Pancreas (tissue), 10 donors: ENCODE measurements around the gene MAGIX. TPM values are rescaled to one million over a fixed set of nuclear protein-coding genes. Genes with fewer than 3 reads are reported as not detected.

Source experiments
- ATAC-seq, 4 donors: fragments of 200-7000 bp; cut with Tn5 transposase; one replicate each; pipeline versions ENCODE4 v1.8.0 to v1.9.1; 2020; ENCODE audit warnings: mild to moderate bottlenecking in 4 of 4, moderate library complexity in 4 of 4
- DNase-seq, 6 donors: peaks; one replicate each; pipeline ENCODE4 v3.0.0-alpha.2; 2020
- FAIRE-seq: peaks from 2 replicates; lab custom pipeline; 2012; peaks lifted over from hg19 to GRCh38; lab: Jason Lieb, UNC
- H3K27ac ChIP-seq, 4 donors: fragments of 200-600 bp; sonication (generic); 1 replicate in 3 of 4; 2 replicates in 1 of 4; pipeline versions ENCODE4 v1.5.0 to v1.8.0; 2020
- H3K27me3 ChIP-seq, 4 donors: fragments of 200-600 bp; one replicate each; pipeline ENCODE4 v1.8.0; 2021
- H3K36me3 ChIP-seq, 3 donors: fragments of 200-600 bp; sonication (generic) in 1 of 3; one replicate each; pipeline versions ENCODE4 v1.5.0 to v1.8.0; 2020 to 2021
- H3K4me1 ChIP-seq, 3 donors: fragments of 200-600 bp; one replicate each; pipeline ENCODE4 v1.8.0; 2021
- H3K4me3 ChIP-seq, 4 donors: fragments of 200-600 bp; sonication (generic) in 2 of 4; one replicate each; pipeline versions ENCODE4 v1.5.0 to v1.8.0; 2020 to 2021
- H3K9me3 ChIP-seq, 4 donors: fragments of 200-600 bp; one replicate each; pipeline ENCODE4 v1.8.0; 2021
- CTCF ChIP-seq, 4 donors: fragments of 200-600 bp; sonication (generic) in 3 of 4; IDR thresholded peaks; one replicate each; pipeline versions ENCODE4 v1.5.0 to v1.8.0; 2021; ENCODE audit warnings: antibody characterized with exemption in 4 of 4
- WGBS, 2 donors: extraction: QIAGEN DNeasy Blood & Tissue Kit; methylation state at CpG; one replicate each; pipeline ENCODE4 v1.1.7; 2013; 5-methylcytosine and 5-hydroxymethylcytosine counted together
- intact Hi-C, 3 donors: fragments of 100-400 bp; cut with DNase I; formaldehyde crosslinking; loops; one replicate each; pipeline versions ENCODE4 v1.11.1 to v1.14.2; 2022
- polyA plus RNA-seq, 2 donors: library from polyadenylated mRNA; stranded (reverse); fragments of 200-250 nt; gene quantifications; one replicate each; pipeline ENCODE4 v1.2.3, GENCODE V29; 2013
- total RNA-seq, 6 donors: library from RNA; stranded (reverse); fragmentation: NEBNext Ultra II Directional in 4 of 6; extraction: Animal tissue kit (Norgen Biotek cat#: 25700) in 4 of 6; gene quantifications; one replicate each; pipeline versions ENCODE4 v1.2.1 to v1.2.4, GENCODE V29; 2021 to 2023
- donor health status: healthy with polysubstance abuse.
- donor health status: DM: no; HTN: no; CAD: no; lungs with moderate emphysema.
- donor health status: DM: no; HTN: no; CAD: no.
- donor health status: control.
- donor health status: control.
- donor health status: Bipolar disorder and iron deficiency.
- donor health status: DM: yes; HTN: yes; CAD: no.
- donor health status: DM: no; HTN: no; CAD: no.
- donor health status: DM: no; HTN: no; CAD: no.
- donor health status: DM: yes; HTN: yes; CAD: no.

Gene MAGIX
- total and polyA plus RNA-seq, 8 donors: 6.8 to 25.7 (median 8.6) TPM

DNA sequence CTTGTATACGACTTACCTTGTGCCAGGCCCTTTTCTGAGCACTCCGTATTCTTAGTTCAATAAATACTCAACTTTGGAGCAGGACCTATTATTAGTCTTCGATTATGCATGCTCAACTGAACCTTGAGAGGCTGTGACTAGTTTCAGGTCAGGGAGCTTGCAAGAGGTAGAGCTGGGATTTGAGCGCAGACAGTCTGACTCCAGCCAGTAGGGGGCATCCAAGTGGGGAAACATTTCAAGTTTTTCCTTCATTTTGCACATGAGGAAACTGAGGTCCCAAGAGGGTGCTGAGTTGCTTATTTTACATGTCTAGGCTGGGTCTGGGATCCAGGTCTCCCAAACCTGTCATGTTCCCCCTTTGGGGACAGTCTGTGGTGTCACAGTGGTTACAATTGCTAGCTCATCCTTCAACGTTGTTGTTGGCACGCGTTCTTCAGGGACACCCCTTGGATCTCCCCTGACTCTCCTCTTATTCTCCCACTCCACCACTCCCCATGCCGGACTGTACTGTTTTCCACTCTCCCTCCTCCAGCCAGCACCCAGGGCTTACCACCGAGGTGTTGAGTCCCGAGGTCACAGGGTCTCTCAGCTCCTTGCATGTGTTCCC is 30.3 kb downstream of the MAGIX start:
- FAIRE-seq (no peak), ATAC-seq (no peak), DNase-seq (peak in 1 of 6 donors; percentile 35)
- 49 to 56% methylated on average over 10 of the region's 10 CpGs for WGBS, 2 donors
- intact Hi-C loops: no loop called here
- peak in 3 of 4 donors; percentile 24 to 43 (median 29) for TF ChIP-seq CTCF (IDR thresholded peaks at IDR 0.05)
- Histone ChIP-seq H3K9me3 (no peaks in the 10 kb centered on the region), H3K4me3 (no peak overlapping the region), H3K27ac (no peak overlapping the region), H3K36me3 (no peaks in the 10 kb centered on the region), H3K27me3 (no peaks in the 10 kb centered on the region), H3K4me1 (peaks cover 0 to 9% (median 0%) of the 10 kb centered on the region in 3 donors)

DNA sequence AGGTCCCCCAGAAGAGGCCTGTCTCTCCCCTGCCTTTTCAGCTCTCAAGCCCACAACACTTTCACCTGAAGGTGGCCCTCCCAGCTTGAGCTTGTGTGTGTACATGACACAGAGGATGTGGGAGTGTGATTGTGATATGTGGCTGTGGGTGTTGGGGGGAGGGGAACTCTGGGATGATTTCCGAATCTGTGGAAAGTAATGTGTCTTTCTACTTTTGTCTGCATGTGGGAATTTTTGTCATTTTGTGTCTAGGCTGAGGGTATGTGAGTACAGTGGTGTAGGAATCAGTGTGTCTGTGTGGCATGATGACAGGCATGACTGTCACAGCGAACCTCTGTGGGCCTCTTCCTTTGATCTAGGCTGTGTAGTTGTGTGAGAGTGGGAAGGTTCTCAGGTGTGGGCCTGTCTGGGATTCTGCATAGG is 31.0 kb downstream of the MAGIX start:
- intact Hi-C loops: no loop called here
- no peaks in the 10 kb centered on the region for H3K27me3 ChIP-seq
- WGBS, 2 donors: 62 to 67% methylated on average over 2 of the region's 2 CpGs
- ATAC-seq (no peak), DNase-seq (no peak), FAIRE-seq (no peak)
- no peaks in the 10 kb centered on the region for H3K9me3 ChIP-seq
- no peak overlapping the region for H3K4me3 ChIP-seq
- H3K27ac ChIP-seq: no peak overlapping the region
- H3K4me1 ChIP-seq: peaks cover 0 to 9% (median 0%) of the 10 kb centered on the region in 3 donors
- no peak for TF ChIP-seq CTCF (IDR thresholded peaks at IDR 0.05)
- H3K36me3 ChIP-seq: no peaks in the 10 kb centered on the region

GRCh38 chrX:49197543-49198087 is 35.1 kb downstream of the MAGIX start:
- FAIRE-seq: no peak
- no peak overlapping the region for H3K27ac ChIP-seq
- 66 to 70% methylated on average over 13 of the region's 13 CpGs for WGBS, 2 donors
- no peak for DNase-seq
- TF ChIP-seq CTCF (IDR thresholded peaks at IDR 0.05): no peak
- peaks cover 0 to 5% (median 4%) of the 10 kb centered on the region in 3 donors for H3K4me1 ChIP-seq
- intact Hi-C loops: no loop called here
- ATAC-seq: no peak
- no peaks in the 10 kb centered on the region for H3K9me3 ChIP-seq
- no peaks in the 10 kb centered on the region for H3K27me3 ChIP-seq
- H3K36me3 ChIP-seq: no peaks in the 10 kb centered on the region
- no peak overlapping the region for H3K4me3 ChIP-seq

- ATAC-seq: no peak
- no peak for FAIRE-seq
- Histone ChIP-seq H3K36me3 (no peaks in the 10 kb centered on the region), H3K4me3 (no peak overlapping the region), H3K4me1 (peaks cover 0 to 5% (median 4%) of the 10 kb centered on the region in 3 donors), H3K27me3 (no peaks in the 10 kb centered on the region), H3K27ac (no peak overlapping the region), H3K9me3 (no peaks in the 10 kb centered on the region)
- no peak for DNase-seq
- no peak for TF ChIP-seq CTCF (IDR thresholded peaks at IDR 0.05)
- 26 to 38% methylated on average over 12 of the region's 12 CpGs for WGBS, 2 donors
- intact Hi-C loops: no loop called here
Observed at GRCh38 chrX:49198540-49199314, 36.2 kb downstream of the MAGIX start.

- no peak overlapping the region for H3K4me3 ChIP-seq
- no peak for ATAC-seq
- no peak overlapping the region for H3K27ac ChIP-seq
- WGBS, 2 donors: 12 to 42% methylated on average over 10 to 11 of the region's 11 CpGs
- no peak for FAIRE-seq
- DNase-seq: no peak
- peaks cover 0 to 5% (median 4%) of the 10 kb centered on the region in 3 donors for H3K4me1 ChIP-seq
- no peaks in the 10 kb centered on the region for H3K36me3 ChIP-seq
- H3K9me3 ChIP-seq: no peaks in the 10 kb centered on the region
- TF ChIP-seq CTCF (IDR thresholded peaks at IDR 0.05): no peak
- H3K27me3 ChIP-seq: no peaks in the 10 kb centered on the region
- intact Hi-C loops: no loop called here
Observed at GRCh38 chrX:49199315-49199595, 36.7 kb downstream of the MAGIX start.
